ENCODE measurements around the gene ALG12.

DNA sequence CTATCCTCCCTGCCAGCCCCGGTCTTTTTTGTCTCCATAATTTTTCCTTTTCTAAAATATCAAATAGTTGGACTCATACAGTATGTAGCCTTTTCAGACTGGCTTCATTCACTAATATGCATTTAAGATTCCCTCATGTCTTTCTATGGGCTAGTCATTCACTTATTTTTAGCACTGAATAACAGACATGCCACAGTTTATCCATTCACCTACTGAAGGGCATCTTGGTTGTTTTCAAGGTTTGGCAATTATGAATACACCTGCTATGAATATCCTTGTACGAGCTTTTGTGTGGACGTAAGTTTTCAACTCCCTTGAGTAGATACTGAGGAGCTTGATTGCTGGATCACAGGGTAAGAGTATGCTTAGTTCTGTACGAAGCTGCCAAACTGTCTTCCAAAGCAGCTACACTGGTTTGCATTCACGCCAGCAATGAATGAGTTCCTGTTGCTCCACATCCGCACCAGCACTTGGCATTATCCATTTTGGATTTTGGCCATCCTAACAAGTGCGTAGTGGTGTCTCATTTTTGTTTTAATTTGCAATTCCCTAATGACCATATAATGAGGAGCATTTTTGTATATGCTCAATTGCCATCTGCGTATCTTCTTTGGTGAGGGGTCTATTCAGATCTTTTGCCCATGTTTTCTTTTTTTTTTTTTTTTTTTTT is 21.1 kb downstream of the ALG12 start:
- TF ChIP-seq CTCF (conservative IDR thresholded peaks at IDR 0.05; ENCODE audit: low read depth, low read length) (no peak), EZH2 (IDR thresholded peaks at IDR 0.05; ENCODE audit: borderline replicate concordance, low read depth, low read length, poor library complexity, severe bottlenecking) (no peak)
